NOMO-1 (cell line): ENCODE results near the gene NEMF.
A peak's percentile ranks its signal among the peaks of the same experiment; 100 is the strongest.
"Not testable (repeated sequence)": the region's sequence is repeated elsewhere in the genome, so short reads cannot be mapped to it uniquely, and the experiment has no call there.

Experiments
- DNase-seq, 2 experiments: peaks; one replicate each; lab custom pipeline; 2025; ENCODE audit not compliant: unreplicated experiment in 2 of 2; lab: John Stamatoyannopoulos, UW

Gene NEMF, protein sequence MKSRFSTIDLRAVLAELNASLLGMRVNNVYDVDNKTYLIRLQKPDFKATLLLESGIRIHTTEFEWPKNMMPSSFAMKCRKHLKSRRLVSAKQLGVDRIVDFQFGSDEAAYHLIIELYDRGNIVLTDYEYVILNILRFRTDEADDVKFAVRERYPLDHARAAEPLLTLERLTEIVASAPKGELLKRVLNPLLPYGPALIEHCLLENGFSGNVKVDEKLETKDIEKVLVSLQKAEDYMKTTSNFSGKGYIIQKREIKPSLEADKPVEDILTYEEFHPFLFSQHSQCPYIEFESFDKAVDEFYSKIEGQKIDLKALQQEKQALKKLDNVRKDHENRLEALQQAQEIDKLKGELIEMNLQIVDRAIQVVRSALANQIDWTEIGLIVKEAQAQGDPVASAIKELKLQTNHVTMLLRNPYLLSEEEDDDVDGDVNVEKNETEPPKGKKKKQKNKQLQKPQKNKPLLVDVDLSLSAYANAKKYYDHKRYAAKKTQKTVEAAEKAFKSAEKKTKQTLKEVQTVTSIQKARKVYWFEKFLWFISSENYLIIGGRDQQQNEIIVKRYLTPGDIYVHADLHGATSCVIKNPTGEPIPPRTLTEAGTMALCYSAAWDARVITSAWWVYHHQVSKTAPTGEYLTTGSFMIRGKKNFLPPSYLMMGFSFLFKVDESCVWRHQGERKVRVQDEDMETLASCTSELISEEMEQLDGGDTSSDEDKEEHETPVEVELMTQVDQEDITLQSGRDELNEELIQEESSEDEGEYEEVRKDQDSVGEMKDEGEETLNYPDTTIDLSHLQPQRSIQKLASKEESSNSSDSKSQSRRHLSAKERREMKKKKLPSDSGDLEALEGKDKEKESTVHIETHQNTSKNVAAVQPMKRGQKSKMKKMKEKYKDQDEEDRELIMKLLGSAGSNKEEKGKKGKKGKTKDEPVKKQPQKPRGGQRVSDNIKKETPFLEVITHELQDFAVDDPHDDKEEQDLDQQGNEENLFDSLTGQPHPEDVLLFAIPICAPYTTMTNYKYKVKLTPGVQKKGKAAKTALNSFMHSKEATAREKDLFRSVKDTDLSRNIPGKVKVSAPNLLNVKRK

GRCh38 chr14:49852301-49853157, at the start of gene NEMF:
Gene NEMF, minus strand, starts transcription at chr14:49852788. Its CDS starts 35 bp downstream, at chr14:49852753.
- DNase-seq: peak; percentile 84 to 90

DNA sequence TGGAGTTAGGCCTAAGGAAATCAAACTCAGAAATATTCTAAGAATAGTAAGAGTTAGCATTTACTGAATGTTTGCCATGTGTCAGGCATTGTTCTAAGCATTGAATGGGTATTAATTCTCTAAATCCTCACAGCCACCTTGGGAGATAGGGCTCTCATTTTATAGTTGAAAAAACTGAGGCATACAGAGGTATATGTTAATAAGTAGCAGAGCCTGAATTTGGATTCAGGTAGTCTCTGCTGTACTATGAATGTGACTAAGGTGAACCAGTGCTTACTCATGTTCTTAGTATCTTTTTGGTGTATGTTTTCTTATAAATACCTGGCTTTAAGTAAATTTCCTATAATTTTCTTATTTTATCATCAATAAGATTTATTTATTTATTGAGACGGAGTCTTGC, 48.4 kb upstream of the NEMF start:
- DNase-seq: no peak

GRCh38 chr14:49898485-49898884, 45.9 kb upstream of the NEMF start:
- DNase-seq: no peak

GRCh38 chr14:49897965-49898364, 45.4 kb upstream of the NEMF start:
- no peak for DNase-seq

- no peak for DNase-seq
Measured at GRCh38 chr14:49897414-49897813, 44.8 kb upstream of the NEMF start.

- no peak for DNase-seq
Measured at GRCh38 chr14:49896966-49897365, 44.4 kb upstream of the NEMF start.

DNA sequence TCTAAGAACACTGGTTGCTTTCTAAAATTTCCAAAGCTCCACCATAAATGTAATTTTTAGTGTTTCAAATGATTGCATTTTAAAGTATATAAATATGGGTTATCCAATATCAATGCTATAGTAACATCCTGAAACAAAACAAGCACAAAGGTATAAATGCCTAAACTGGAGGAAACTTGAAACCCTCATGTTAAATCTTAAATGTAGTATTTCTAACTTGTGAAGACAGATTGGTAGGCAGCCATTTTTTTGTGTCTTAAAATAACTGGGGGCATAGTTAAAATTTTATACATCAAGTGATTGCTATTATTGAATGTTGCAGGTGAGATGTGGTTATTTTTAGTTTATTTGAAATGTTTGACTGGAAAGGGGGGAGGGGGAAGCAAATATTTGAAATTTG, 43.7 kb upstream of the NEMF start:
- not testable (repeated sequence) for DNase-seq

- DNase-seq: peak in 1 of 2 experiments; percentile 44
Measured at GRCh38 chr14:49895480-49895879, 42.9 kb upstream of the NEMF start.

DNA sequence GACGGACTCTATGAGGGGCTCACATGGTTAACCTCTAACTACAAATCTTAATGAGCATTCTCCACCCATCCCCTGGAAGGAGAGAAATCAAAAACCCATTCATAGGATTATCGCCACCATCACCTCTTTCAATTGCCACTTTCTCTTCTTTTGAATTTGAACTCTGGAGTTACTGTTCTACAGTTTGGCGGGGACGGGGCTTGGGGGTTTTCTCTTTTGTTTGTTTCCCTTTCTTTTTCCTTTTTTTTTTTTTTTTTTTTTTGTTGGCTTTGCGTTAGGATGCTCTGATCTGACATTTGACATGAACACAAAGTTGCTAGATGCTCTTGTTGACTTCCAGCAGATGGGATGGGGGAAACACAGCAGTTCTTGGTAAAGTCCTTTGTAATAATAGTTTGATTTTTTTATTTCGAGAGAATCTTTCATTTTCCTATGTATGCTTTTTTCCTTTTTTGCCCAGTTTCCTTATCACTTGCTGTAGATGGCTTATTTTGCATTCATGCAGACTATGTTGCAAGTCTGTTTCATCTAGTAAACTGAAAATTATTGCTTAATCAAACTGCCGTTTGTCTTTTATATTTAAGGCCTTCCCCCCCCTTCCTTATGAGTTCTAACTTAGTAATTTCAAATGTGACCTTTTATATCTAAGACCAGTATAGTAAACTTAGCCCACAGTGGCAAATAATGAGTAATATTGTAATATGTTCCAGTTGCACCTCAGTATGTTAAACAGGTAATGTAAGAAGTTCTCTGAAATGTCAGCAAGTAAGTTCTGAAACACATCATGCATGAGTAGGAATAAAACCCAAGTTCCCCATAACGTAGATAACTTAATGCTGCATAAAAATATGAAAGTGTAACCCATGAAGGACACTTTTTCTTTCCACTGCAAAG, 41.9 kb upstream of the NEMF start:
- not testable (repeated sequence) for DNase-seq

GRCh38 chr14:49893309-49894213, 41.0 kb upstream of the NEMF start:
- peak in 1 of 2 experiments; percentile 28 for DNase-seq

DNA sequence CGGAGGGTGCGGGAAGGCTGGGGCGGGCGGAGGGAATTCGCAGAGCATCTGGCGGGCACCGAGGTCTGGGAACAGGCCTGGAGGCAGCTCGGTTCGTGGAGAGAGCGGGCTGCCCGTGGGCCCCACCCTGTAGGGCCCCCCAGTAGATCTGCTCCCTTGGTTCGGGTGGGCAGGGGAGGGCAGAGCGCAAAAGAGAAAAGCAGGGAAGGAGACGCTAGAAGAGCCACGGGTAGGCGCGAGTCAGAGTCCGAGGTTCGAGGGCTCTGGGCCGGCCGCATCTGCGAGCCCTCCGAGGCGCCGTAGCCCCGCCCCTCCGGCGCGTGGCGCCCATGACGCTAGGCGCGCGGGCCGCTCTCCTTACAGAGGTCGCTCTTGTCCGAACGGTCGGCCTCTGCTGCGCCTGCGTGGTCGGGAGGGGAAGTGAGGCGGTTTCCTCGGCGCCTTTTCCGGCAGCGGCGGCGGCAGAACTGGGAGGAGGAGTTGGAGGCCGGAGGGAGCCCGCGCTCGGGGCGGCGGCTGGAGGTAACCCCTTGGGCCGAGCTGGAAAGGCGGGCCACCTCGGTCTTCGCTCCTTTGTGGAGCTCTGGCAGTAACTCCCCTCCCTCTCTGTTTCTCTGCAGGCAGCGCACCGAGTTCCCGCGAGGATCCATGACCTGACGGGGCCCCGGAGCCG, 40.2 kb upstream of the NEMF start, which contains the start of gene ARF6:
TSS of gene ARF6 (plus strand) at position 447 of the 673 bp plus-strand sequence. CDS start 655 bp downstream, outside the sequence.
- DNase-seq: peak; percentile 94 to 99

GRCh38 chr14:49892301-49892635, 39.7 kb upstream of the NEMF start:
- peak; percentile 70 to 87 for DNase-seq

- DNase-seq: no peak
Measured at GRCh38 chr14:49888293-49888692, 35.7 kb upstream of the NEMF start.

GRCh38 chr14:49886523-49886922, 33.9 kb upstream of the NEMF start:
- DNase-seq: no peak

DNA sequence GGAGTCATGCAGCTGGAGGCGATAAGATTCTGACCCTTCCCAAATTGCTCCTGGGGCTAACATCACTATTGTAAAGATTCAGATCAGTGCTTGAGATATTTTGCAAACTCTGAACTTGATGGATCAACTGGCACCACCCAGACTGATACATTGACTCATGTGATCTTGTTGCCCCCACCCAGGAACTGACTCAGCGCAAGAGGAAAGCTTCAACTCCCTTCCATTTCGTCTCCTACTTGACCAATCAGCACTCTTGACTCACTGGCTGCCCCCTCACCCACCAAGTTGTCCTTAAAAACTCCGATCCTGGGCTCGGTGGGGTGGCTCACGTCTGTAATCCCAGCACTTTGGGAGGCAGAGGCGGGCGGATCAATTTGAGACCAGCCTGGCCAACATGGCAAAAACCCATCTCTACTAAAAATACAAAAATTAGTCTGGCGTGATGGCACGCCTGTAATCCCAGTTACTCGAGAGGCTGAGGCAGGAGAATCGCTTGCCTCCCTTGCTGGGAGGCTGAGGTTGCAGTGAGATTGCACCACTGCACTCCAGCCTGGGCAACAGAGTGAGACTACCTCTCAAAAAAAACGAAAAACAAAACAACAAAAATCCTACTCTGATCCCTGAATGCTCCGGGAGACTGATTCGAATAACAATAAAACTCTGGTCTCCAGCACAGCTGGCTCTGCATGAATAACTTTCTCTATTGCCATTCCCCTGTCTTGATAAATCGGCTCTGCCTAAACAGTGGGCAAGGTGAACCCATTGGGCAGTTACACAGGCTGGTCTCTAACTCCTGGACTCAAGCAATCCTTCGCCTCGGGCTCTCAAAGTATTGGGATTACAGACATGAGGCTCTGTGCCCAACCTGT, 30.5 kb upstream of the NEMF start:
- no peak for DNase-seq

- no peak for DNase-seq
Measured at GRCh38 chr14:49881350-49882001, 28.9 kb upstream of the NEMF start.
